Retinal pigment epithelial cell (primary cell): ENCODE results near the gene RANBP3.

Experiments
- DNase-seq: peaks from one replicate; pipeline ENCODE4 v3.0.0-alpha.2; 2010; ENCODE audit warnings: low read depth
- H3K4me3 ChIP-seq: 2 replicates; pipeline ENCODE4 v1.5.1; 2011; ENCODE audit warnings: mild to moderate bottlenecking, low read length, control low read depth, moderate library complexity
- CTCF ChIP-seq: conservative IDR thresholded peaks from 2 replicates; pipeline ENCODE4 v1.5.1; 2011; ENCODE audit warnings: low read depth, low read length, control low read depth, inconsistent platforms

RANBP3 gene

DNA sequence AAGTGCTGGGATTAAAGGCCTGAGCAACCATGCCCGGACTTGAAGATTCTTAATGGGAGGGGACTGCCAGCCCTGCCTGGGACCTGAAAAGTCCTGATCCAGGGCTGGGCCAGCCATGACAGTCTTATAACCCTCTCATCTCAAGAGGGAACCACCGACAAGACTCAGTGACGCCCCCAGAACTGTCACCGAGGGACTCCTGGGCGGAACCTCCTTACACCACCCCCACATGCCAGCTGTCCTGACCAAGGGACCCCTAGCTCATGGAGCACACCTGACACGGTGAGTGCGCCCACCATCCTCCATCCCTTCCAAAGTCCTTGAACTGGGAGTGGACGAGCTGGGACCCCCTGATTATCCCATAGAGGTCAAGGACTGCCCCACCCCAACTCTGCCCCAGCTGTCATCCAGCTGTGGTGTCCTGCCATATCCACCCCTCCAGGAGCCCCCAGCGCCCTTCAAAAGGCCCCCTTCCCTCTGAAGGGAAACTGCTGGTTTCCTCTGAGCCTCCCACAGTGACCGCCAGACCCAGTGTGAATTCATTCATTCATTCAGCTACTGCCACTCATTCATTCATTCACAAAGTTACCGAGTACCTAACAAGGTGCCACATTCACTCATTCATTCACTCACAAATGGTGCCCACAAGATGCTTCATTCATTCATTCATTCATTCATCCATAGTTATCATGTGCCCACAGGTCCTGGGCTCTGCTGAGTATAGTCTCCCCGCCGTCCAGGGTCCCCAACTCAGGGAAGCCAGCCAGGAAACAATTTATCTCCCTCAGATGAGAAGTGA lies 78.0 kb downstream of the RANBP3 start:
- DNase-seq, result no peak
- no peak overlapping the region for H3K4me3 ChIP-seq
- TF ChIP-seq CTCF, result no peak

- no peak overlapping the region for H3K4me3 ChIP-seq
- no peak for DNase-seq
- peak; percentile 27 for TF ChIP-seq CTCF
Observed at GRCh38 chr19:5897189-5897969, 80.6 kb downstream of the RANBP3 start.

DNA sequence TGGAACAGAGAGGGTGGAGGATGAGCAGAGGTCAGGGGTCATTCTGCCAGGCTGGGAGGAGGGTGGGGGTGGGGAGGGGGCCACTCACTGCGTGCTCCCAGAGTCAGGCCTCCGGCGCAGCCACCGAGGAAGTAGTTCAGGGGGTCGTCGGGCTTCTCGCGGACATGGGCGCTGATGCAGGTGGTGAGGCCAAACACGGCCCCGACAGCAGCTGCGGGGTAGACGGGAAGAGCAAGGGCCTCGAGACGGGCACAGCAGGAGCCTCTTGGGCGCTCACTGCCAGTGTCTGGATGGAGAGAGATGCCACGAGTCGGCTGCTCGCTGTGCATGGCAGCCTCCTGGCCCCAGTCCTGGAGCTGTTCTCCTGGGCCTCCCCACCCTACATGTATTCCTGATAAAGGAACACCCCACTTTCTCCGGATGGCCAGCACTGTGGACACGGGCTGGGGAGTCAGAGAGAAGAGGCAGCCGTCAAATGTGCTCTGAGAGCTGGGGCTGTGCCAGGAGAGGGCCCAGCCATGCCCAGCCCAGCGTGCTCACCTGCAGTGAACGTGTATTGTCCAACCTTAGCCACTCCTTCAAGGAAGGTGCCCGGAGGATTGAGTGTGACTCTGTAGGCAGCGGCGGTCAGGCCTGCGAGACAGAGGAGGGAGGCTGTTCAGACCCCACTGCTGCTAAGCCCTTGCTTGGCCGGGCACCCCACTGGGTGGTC lies 81.4 kb downstream of the RANBP3 start:
- no peak overlapping the region for H3K4me3 ChIP-seq
- no peak for DNase-seq

GRCh38 chr19:5895890-5896289 lies 82.0 kb downstream of the RANBP3 start:
- H3K4me3 ChIP-seq, result no peak overlapping the region
- DNase-seq, result no peak
- TF ChIP-seq CTCF, result no peak

More for the DNA sequence above, 81.4 kb downstream of the RANBP3 start:
- no peak for TF ChIP-seq CTCF

DNA sequence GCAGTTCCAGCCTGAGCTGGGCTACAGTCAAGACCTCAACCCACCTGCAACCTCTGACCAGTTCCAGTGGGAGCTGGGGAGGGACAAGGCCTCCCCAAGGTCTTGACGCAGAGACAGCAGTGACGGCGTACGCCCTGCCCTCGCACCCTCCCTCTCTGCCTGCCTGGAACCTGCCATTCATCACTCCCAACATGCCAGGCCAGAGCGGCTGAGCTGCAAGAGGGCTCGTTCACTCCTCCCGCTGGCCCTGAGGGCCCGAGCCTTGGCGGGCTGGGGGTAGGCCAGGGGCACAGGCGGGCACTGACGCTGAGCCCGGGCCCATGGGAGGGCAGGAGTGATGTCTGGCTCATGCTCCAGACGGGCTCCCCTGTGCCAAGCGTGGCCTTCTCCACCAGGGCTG lies 82.5 kb downstream of the RANBP3 start:
- no peak overlapping the region for H3K4me3 ChIP-seq
- no peak for DNase-seq
- TF ChIP-seq CTCF, result no peak

DNA sequence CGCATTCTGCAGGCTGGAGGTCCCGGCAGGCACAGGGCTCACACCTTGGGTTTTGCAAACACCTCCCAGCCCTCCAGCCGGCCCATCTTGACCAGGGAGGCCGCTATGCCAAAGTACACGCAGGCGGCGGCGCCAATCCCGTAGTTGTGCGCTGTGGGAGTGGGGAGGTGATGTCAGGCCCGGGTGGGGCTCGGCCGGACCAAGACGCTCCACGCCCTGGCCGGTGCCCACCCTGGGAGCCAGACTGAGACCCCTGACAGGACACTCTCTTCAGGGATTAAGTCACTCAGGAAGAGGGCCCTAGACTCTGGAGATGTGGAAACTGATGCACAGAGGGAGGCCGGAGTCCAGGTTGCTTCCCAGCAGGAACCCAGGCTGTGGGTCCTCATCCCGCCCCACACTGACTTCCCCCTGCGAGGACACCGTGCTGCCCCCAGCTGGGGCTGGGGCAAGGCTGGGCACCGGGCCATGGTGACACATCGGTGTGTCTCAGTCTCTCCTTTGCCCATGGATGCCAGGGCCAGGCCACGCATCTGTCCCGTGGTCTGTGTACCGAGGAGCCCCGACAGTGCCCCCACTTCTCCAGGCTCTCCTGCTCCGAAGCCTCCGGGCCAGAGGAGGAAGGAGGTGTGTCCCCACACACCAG lies 83.1 kb downstream of the RANBP3 start:
- DNase-seq, result no peak
- TF ChIP-seq CTCF, result no peak
- no peak overlapping the region for H3K4me3 ChIP-seq
